SHP77 (cell line): ENCODE results near the gene PROSER2.

Experiments
- DNase-seq, 2 experiments: peaks; one replicate each; lab custom pipeline; 2025; lab: John Stamatoyannopoulos, UW

PROSER2 gene

DNA sequence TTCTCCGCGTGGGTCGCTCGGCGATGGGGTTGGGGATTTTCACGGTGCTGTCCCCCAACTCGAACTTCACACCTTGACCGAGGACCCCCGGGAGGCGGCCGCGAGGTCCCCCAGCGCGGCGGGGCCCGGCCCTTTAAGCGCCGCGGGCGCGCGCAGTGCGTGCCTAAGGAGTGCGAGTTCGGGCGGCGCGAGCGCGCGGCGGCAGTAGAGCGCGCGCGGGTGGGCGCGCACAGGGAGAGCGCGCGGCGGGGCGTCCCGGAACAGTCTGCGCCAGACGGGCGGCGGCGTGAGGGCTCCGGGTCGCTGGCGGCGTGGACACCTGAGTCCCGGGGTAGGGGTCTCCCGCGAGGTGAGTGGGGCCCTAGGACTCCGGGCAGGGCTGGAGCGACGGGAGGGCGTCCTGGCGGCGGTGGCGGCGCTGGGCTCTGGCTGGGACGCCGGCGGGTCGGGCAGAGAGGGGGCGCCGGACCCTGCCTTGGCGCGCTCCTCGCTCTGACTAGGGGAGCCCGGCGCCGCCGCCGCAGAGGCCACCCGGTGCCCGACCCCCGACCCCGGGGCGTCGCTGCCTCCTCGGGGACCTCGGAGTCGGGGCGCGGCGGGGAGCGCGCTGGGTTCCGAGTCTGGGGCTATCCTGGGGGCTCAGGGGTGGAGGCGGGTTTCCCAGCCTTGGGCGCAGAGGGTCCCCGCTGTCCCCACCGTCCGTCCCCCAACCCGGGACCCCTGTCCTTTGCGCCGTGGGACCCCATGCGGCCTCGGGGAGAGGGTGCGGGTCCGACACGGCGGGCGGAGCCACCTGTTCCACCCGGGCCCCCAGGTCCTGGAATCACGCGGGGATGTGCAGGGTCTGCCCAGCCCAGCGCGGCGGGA, at the start of gene PROSER2:
Gene PROSER2 (plus strand): TSS at position 235 of the 867 bp plus-strand sequence. CDS start 28,722 bp downstream, outside the sequence.
- DNase-seq = no peak

- DNase-seq = no peak
Measured at GRCh38 chr10:11773761-11774441, 49.3 kb upstream of the PROSER2 start.

DNA sequence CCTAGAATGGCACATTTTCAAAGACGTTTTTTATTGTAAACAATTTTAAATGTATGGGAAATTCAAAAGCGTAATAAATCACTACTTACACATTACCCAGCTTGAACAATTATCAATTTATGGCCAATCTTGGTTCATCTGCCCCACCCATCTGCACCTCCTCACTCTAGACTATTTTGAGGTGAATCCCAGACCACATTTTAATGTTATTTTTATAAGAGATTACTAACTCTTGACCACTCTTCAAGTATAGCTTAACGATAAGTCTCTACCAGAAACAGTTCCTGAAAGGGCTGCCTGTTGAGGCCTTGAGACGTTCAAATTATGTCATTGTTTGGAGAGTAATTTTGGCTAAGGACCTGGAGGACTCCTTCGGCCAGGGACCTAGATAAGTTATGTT, 47.7 kb upstream of the PROSER2 start:
- DNase-seq = no peak

DNA sequence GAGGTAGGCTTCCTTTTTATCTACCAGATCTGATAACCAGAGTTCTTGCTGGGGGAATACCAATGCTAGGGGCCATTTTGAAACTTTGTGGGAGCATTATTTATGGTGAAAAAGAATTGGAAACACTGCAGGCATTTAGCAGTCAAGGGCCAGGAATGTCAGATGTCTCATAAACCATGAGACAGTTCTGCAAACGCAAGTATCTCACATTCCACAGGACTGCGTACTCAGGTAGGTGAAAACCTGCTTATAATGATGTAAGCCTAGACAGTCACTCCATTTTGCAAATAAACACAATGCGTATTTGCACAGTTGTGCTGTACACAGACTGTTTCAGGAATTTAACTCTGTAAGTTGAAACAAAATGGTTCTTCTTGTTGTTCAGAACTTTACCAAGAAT, 47.1 kb upstream of the PROSER2 start:
- DNase-seq = no peak

GRCh38 chr10:11781114-11781513, 42.0 kb upstream of the PROSER2 start:
- no peak for DNase-seq

DNA sequence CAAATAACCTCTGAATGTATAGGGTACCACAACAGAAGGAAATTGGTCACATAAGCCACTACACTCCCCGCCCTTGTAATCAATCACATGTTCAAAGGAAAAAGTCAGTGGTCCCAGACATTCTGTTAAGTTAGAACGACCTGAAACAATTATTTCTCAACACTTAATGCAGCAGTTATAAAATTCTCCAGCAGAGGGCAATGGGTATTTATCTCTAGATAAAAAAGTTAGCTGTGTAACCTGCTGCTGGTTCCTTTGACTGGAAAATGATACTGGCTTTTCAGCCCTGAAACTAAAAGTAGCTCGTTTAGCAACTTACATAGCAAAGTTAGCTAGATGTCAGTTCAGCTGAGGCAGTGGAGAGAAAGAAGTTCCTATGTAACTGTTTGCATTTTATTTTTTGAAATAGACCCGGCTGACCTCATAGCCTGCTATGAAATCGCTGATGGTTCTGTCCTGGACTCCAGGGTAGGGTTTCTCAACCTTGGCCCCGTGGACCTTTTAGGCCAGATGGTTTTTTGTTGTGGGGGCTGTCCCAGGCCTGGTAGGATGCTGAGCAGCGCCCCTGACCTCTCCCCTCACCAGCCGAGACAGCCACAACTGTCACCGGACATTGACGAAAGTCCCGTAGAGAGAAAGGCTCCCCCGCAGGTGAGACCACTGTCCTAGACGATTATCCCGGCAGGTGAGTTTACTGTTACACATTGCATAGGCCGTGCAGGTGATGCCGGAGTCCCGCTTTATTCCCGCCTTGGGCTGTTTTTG, 40.2 kb upstream of the PROSER2 start:
- peak in 1 of 2 experiments; percentile 22 for DNase-seq

GRCh38 chr10:11783558-11783865, 39.6 kb upstream of the PROSER2 start:
- no peak for DNase-seq

- no peak for DNase-seq
Measured at GRCh38 chr10:11787374-11787773, 35.8 kb upstream of the PROSER2 start.

DNA sequence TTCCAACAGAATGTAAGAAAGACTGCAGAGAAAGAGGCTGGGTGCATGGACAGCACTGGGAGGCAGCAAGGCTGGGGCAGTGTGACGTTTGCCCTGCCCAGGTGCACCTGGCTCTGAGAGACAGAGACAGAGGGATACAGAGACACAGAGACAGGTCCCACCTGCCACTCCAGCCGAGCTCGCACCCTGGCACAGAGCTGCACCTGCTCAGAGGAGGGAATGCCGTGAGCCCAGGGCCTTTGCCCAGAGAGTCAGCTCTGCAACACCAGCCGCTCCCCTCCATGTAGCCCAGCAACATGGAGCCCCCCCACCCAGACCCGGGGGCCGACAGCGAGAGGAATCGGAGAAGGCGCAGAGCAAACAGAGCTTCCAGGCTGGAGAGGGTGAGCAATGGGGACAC, 35.3 kb upstream of the PROSER2 start:
- peak; percentile 63 to 71 for DNase-seq

- DNase-seq = no peak
Measured at GRCh38 chr10:11789306-11789705, 33.9 kb upstream of the PROSER2 start.

DNA sequence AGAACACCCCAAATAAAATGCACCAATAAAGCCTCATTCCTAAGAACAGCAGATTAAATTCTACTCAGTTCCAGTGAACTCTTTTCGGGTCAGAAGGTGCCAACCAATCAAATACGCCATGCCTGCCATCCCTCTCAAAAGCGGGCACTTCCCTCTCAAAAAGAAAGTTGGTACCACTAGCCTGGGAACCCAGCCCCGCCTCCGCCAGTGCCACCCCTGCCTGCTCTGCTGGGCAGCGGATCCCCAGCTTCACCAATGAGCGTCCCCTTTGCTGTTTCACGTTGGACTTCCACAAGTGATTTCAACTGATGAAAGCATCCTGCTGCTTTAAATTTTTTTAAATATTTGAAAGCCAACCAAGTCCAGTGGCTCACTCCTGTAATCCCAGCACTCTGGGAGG, 33.2 kb upstream of the PROSER2 start:
- no peak for DNase-seq

- DNase-seq = no peak
Measured at GRCh38 chr10:11793762-11794479, 29.2 kb upstream of the PROSER2 start.

DNA sequence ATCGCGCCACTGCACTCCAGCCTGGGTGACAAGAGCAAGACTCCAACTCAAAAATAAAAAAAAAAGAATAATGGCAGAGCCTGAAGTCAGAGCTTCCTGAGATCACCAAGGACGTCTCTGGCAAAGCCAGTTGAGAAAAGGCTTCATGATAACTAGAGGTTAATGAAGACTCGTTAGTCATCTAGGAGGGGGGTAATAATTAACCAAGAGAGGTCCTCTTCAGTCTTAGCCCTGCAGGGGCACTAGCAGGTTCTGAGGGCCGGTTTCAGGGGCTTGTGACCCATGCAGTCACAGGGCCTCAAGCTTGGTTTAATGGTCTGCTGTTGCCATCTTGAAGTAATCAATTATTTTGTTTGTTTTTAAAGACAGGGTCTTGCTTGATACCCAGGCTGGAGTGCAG, 28.6 kb upstream of the PROSER2 start:
- no peak for DNase-seq

- DNase-seq = no peak
Measured at GRCh38 chr10:11795101-11795920, 27.8 kb upstream of the PROSER2 start.

DNA sequence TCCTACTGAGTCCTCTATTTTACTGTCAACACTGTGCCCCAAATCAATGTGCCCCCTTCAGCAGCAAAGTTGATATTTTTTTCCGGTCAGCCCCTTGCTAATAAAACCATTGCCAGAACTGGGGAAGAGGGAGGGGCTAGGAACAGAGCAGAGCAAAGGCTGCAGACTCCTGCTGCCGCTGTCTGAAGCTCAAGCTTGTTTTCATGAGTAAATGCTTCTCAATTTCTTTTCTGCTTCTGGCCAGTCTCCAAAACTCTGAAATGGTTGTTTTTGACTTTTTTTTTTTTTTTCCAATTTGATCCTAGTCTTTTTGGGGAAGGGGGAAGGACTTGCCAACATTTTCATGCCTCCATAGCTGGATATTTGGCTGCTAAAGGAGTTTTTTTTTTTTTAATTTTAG, 26.7 kb upstream of the PROSER2 start:
- no peak for DNase-seq

DNA sequence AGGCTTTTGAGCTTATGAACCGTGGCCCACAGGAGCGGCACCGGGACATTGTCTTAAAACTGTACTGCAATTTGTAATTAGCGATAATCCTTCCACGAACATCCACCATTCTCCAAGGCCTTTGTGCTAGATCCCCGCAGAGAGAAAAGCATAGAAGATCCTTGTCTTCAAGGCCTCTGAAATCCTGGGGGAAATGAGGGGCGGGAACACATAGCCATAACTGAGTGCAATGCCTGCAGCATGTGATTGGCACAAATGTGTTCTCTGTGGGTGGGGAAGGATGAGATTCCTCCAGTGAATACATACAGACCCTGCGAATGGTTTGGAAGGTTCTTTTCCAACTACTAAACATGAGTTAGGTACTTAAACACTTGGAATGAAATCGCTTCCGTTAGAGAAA, 25.9 kb upstream of the PROSER2 start:
- no peak for DNase-seq

DNA sequence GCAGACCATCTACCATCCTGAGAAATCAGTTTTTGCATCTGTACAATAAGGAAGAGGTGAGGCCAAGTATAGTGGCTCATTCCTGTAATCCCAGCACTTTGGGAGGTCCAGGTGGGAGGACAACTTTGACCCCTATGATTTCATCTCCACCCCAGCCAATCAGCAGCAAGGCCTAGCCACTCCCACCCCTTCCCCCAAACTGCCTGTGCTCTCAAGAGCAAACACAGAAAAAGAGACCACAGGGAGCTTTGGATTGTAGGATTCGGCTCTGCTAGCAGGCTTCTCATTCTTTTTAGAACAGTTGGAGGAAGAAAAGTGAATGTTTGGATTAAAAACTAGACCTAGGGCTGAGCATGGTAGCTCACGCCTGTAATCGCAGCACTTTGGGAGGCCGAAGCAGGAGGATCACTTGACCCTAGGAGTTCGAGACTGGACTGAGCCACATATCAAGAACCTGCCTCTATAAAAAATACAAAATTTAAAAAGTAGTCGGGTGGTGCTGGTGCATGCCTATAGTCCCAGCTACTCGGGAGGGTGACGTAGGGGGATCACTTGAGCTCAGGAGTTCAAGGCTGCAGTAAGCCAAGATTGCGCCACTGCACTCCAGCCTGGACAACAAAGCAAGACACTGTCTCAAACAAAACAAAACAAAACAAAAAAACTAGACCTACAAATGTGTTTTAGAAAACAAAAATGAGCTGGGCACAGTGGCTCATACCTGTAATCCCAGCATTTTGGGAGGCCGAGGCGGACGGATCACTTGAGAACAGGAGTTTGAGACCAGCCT, 25.1 kb upstream of the PROSER2 start:
- DNase-seq = no peak

GRCh38 chr10:11798845-11799735, 24.1 kb upstream of the PROSER2 start:
- no peak for DNase-seq

- DNase-seq = no peak
Measured at GRCh38 chr10:11799736-11800080, 23.4 kb upstream of the PROSER2 start.

DNA sequence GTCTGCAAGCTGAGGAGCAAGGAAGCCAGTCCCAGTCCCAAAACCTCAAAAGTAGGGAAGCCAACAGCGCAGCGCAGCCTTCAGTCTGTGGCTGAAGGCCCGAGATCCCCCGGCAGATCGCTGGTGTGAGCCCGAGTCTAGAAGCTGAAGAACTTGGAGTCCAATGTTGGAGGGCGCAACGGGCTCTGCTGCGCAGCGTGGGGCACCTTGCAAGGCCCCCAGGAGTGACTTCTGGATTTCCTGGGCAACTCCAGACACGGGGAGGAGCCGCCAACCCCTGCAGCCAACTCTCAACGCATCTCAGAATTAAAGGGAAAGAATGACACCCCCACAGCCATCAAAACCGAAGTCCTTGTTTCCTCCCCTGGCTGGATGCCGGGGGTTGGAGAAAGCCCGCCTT, 18.8 kb upstream of the PROSER2 start:
- no peak for DNase-seq
